GM12892 (cell line): Measurements from ENCODE around the gene MRPS6.

Experiments
- POLR2A ChIP-seq: IDR thresholded peaks from 2 replicates; pipeline ENCODE4 v1.6.1; 2011; ENCODE audit warnings: low read depth, low read length, control low read depth
- TAF1 ChIP-seq: IDR thresholded peaks from 2 replicates; pipeline ENCODE4 v1.6.1; 2011; ENCODE audit warnings: low read depth, mild to moderate bottlenecking, control low read depth, low read length, borderline replicate concordance

DNA sequence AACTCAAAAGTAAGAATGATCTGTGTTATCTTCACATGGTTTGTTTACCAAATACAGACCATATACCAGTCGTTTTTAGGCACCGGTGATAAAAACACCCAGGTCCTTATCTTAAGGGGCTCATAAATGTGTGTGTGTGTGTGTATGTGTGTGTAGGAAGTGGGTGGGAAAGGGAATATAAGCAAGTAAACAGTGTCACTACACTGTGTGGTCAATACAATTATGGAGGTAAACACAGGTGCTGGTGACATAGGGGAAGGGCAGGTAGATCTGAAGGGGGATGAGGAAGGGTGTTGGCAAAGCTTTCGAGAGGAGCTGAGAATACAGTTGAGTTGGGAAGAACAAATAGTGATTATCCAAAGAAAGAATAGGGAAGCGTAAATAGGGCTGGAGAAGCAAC lies 19.1 kb upstream of the MRPS6 start:
- TF ChIP-seq POLR2A (no peak), TAF1 (no peak)
